OCI-LY1 (cell line): ENCODE data around the gene HDGFL2.

Experiments
- H2AFZ ChIP-seq: fragments of 200-600 bp; sonication (generic), shearing (Covaris generic); 2 replicates; pipeline ENCODE4 v1.6.0; 2014; ENCODE audit warnings: antibody characterized with exemption, mild to moderate bottlenecking, low read length
- H3F3A ChIP-seq: fragments of 200-600 bp; sonication (generic), shearing (Covaris generic); 2 replicates; pipeline ENCODE4 v1.6.0; 2014; ENCODE audit warnings: mild to moderate bottlenecking, antibody characterized with exemption, low read length, moderate library complexity; ENCODE audit not compliant: insufficient read depth
- H3K27ac ChIP-seq: fragments of 200-600 bp; sonication (generic); 2 replicates; pipeline ENCODE4 v1.5.1; 2014; ENCODE audit warnings: low read length, mixed run types, mild to moderate bottlenecking, low read depth; ENCODE audit not compliant: poor library complexity, severe bottlenecking
- H3K27me3 ChIP-seq: fragments of 200-600 bp; sonication (generic); 2 replicates; pipeline ENCODE4 v1.6.0; 2014; ENCODE audit warnings: antibody characterized with exemption, mild to moderate bottlenecking, low read length, moderate library complexity; ENCODE audit not compliant: insufficient read depth
- H3K36me3 ChIP-seq: fragments of 200-600 bp; sonication (generic); 2 replicates; pipeline ENCODE4 v1.6.1; 2014; ENCODE audit warnings: mild to moderate bottlenecking, antibody characterized with exemption, low read length, moderate library complexity, mixed read lengths; ENCODE audit not compliant: insufficient read depth
- H3K4me1 ChIP-seq: fragments of 200-600 bp; sonication (generic); 2 replicates; pipeline ENCODE4 v1.5.1; 2014; ENCODE audit warnings: mild to moderate bottlenecking, low read length, moderate library complexity; ENCODE audit not compliant: insufficient read depth, severe bottlenecking
- H3K4me2 ChIP-seq: fragments of 200-600 bp; sonication (generic), shearing (Covaris generic); 2 replicates; pipeline ENCODE4 v1.6.1; 2014; ENCODE audit warnings: low read length
- H3K4me3 ChIP-seq: fragments of 200-600 bp; sonication (generic); 2 replicates; pipeline ENCODE4 v1.5.1; 2014; ENCODE audit warnings: low read length, low read depth, mild to moderate bottlenecking, mixed read lengths; ENCODE audit not compliant: poor library complexity, severe bottlenecking
- H3K79me2 ChIP-seq: fragments of 200-600 bp; shearing (Covaris generic); 2 replicates; pipeline ENCODE4 v1.6.1; 2016; ENCODE audit warnings: mixed run types, low read length, mixed read lengths; ENCODE audit not compliant: insufficient read depth
- H3K9ac ChIP-seq: fragments of 200-600 bp; sonication (generic), shearing (Covaris generic); 2 replicates; pipeline ENCODE4 v1.6.1; 2014; ENCODE audit warnings: mild to moderate bottlenecking, low read length, mixed read lengths
- H3K9me2 ChIP-seq: fragments of 200-600 bp; sonication (generic), shearing (Covaris generic); 2 replicates; pipeline ENCODE4 v1.6.1; 2014; ENCODE audit warnings: low read depth, mild to moderate bottlenecking, low read length, mixed read lengths
- H3K9me3 ChIP-seq: fragments of 200-600 bp; shearing (Covaris generic); 2 replicates; pipeline ENCODE4 v1.6.1; 2014; ENCODE audit warnings: low read length, mixed read lengths
- H4K20me1 ChIP-seq: fragments of 200-600 bp; sonication (generic), shearing (Covaris generic); 2 replicates; pipeline ENCODE4 v1.6.0; 2016; ENCODE audit warnings: mild to moderate bottlenecking, low read length; ENCODE audit not compliant: insufficient read depth
- CTCF ChIP-seq: fragments of 200-600 bp; sonication (generic), shearing (Covaris generic); IDR thresholded peaks from 2 replicates; pipeline ENCODE4 v1.5.1; 2017; ENCODE audit warnings: mild to moderate bottlenecking, antibody characterized with exemption, low read length, moderate library complexity, mixed read lengths
- EZH2 ChIP-seq: fragments of 200-600 bp; sonication (generic), shearing (Covaris generic); IDR thresholded peaks from 2 replicates; pipeline ENCODE4 v1.8.0; 2017; ENCODE audit warnings: borderline replicate concordance, mixed run types, mild to moderate bottlenecking, antibody characterized with exemption, low read length, moderate library complexity, mixed read lengths

HDGFL2 gene

GRCh38 chr19:4542896-4543841, 71.1 kb downstream of the HDGFL2 start:
- Histone ChIP-seq H3K27ac (no peak overlapping the region), H3K9me2 (no peaks in the 10 kb centered on the region), H3F3A (no peaks in the 10 kb centered on the region), H3K4me2 (no peak overlapping the region; the same call in 1 of the 2 replicates), H3K9ac (no peak overlapping the region), H3K9me3 (no peaks in the 10 kb centered on the region), H3K36me3 (no peaks in the 10 kb centered on the region; the same call in 1 of the 2 replicates), H2AFZ (no peak overlapping the region), H3K79me2 (no peaks in the 10 kb centered on the region), H3K4me1 (no peaks in the 10 kb centered on the region), H4K20me1 (no peaks in the 10 kb centered on the region), H3K4me3 (no peak overlapping the region), H3K27me3 (peaks cover 21% of the 10 kb centered on the region; the same call in 1 of the 2 replicates)
- TF ChIP-seq CTCF (no peak), EZH2 (no peak)

DNA sequence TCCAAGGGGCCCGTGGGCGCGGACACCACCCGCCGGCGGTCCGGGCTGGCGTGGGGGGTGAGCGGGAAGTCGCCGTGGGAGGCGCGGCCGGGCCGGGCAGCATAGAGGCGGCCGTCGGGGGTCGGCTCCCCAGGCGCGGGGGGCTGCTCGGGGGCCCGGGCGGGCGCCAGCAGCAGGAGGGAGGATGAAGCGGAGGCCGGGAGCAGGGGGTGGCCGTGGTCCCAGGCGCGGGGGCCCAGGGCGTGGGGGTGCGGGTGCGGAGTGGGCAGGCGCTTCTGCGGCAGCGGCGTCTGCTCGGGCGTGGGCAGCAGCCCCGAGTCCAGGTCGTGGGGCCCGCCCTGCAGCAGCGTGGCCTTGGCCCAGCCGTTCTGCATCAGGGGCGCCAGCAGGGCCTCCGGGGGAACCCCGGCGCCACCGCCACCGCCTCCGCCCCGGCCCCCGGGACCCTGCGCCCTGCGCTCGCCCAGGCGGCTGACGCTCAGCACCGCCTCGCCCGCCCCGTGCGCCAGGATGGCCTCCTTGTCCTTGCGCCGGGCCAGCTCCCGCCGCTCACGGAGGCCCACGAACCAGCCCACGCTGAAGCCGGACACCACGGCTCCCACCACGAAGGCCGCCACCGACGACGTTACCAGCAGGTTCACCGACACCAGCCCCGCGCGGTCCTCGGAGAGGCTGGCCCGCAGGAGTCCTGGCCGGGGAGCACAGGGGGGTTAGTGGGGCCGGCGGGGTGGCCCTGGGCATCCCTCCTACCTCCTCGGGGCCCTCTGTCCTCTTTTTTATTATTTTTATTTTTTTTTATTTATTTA, 71.9 kb downstream of the HDGFL2 start:
- no peak overlapping the region for H3K4me3 ChIP-seq
- H3F3A ChIP-seq, result no peaks in the 10 kb centered on the region
- no peaks in the 10 kb centered on the region for H3K9me2 ChIP-seq
- no peak overlapping the region for H2AFZ ChIP-seq
- H3K79me2 ChIP-seq, result no peaks in the 10 kb centered on the region
- no peaks in the 10 kb centered on the region; the same call in 1 of the 2 replicates for H3K36me3 ChIP-seq
- no peak overlapping the region for H3K4me2 ChIP-seq
- peaks cover 20% of the 10 kb centered on the region; the same call in 1 of the 2 replicates for H3K27me3 ChIP-seq
- no peaks in the 10 kb centered on the region for H3K4me1 ChIP-seq
- no peak for TF ChIP-seq CTCF
- TF ChIP-seq EZH2, result no peak
- H3K9me3 ChIP-seq, result no peaks in the 10 kb centered on the region
- no peaks in the 10 kb centered on the region for H4K20me1 ChIP-seq
- no peak overlapping the region for H3K27ac ChIP-seq
- H3K9ac ChIP-seq, result no peak overlapping the region

GRCh38 chr19:4547303-4548237, 75.5 kb downstream of the HDGFL2 start:
- H3K4me3 ChIP-seq, result no peak overlapping the region
- peak; percentile 42; the same call in 1 of the 2 replicates for TF ChIP-seq CTCF
- TF ChIP-seq EZH2, result no peak
- H3K9me2 ChIP-seq, result no peaks in the 10 kb centered on the region
- peaks cover 16% of the 10 kb centered on the region; the same call in 1 of the 2 replicates for H3K27me3 ChIP-seq
- H3K36me3 ChIP-seq, result no peaks in the 10 kb centered on the region
- no peaks in the 10 kb centered on the region for H3K4me1 ChIP-seq
- no peaks in the 10 kb centered on the region for H3F3A ChIP-seq
- no peaks in the 10 kb centered on the region for H3K9me3 ChIP-seq
- H3K4me2 ChIP-seq, result no peak overlapping the region
- no peaks in the 10 kb centered on the region for H3K79me2 ChIP-seq
- H2AFZ ChIP-seq, result no peak overlapping the region
- H3K27ac ChIP-seq, result no peak overlapping the region
- no peak overlapping the region for H3K9ac ChIP-seq
- H4K20me1 ChIP-seq, result no peaks in the 10 kb centered on the region
